Neural progenitor cell (in vitro differentiated cells): ENCODE measurements around the gene STRC. TPM values are rescaled to one million over a fixed set of nuclear protein-coding genes. Genes with fewer than 3 reads are reported as not detected.
"Not testable (repeated sequence)": the region's sequence is repeated elsewhere in the genome, so short reads cannot be mapped to it uniquely, and the experiment has no call there.

Experiments
- DNase-seq: peaks from one replicate; pipeline ENCODE4 v3.0.0-alpha.2; 2016; ENCODE audit warnings: low spot score
- H2AFZ ChIP-seq: fragments of 200-600 bp; sonication (generic); replicated peaks from 2 replicates; pipeline ENCODE4 v1.6.1; 2016; ENCODE audit warnings: antibody characterized with exemption
- H3F3A ChIP-seq: fragments of 200-600 bp; sonication (generic); 2 replicates; pipeline ENCODE4 v1.6.1; 2016; ENCODE audit warnings: antibody characterized with exemption, low read depth
- H3K27ac ChIP-seq: fragments of 200-600 bp; sonication (generic); 2 replicates; pipeline ENCODE4 v1.5.1; 2016; ENCODE audit warnings: mild to moderate bottlenecking
- H3K27me3 ChIP-seq: fragments of 200-600 bp; sonication (generic); 2 replicates; pipeline ENCODE4 v1.6.1; 2016; ENCODE audit warnings: mild to moderate bottlenecking, moderate library complexity
- H3K36me3 ChIP-seq: fragments of 200-600 bp; sonication (generic); 2 replicates; pipeline ENCODE4 v1.5.1; 2016
- H3K4me1 ChIP-seq: fragments of 200-600 bp; sonication (generic); 2 replicates; pipeline ENCODE4 v1.6.1; 2016; ENCODE audit warnings: mixed run types
- H3K4me2 ChIP-seq: fragments of 200-600 bp; sonication (generic); 2 replicates; pipeline ENCODE4 v1.6.1; 2016
- H3K4me3 ChIP-seq: fragments of 200-600 bp; sonication (generic); 2 replicates; pipeline ENCODE4 v1.5.1; 2016
- H3K79me2 ChIP-seq: fragments of 200-600 bp; sonication (generic); 2 replicates; pipeline ENCODE4 v1.6.1; 2016; ENCODE audit warnings: low read depth
- H3K9ac ChIP-seq: fragments of 200-600 bp; sonication (generic); 2 replicates; pipeline ENCODE4 v1.6.1; 2016
- H3K9me3 ChIP-seq: fragments of 200-600 bp; sonication (generic); 2 replicates; pipeline ENCODE4 v1.5.1; 2016; ENCODE audit warnings: low read depth
- H4K20me1 ChIP-seq: fragments of 200-600 bp; sonication (generic); 2 replicates; pipeline ENCODE4 v1.6.1; 2016; ENCODE audit warnings: low read depth
- H3K27ac Mint-ChIP-seq: 3 replicates; pipeline ENCODE4 v1.8.0; 2021; ENCODE audit warnings: mixed read lengths
- H3K27me3 Mint-ChIP-seq: 2 replicates; pipeline ENCODE4 v1.8.0; 2022; ENCODE audit warnings: low read depth, mild to moderate bottlenecking, inconsistent platforms, moderate library complexity, mixed read lengths; ENCODE audit not compliant: insufficient read depth
- H3K36me3 Mint-ChIP-seq: 3 replicates; pipeline ENCODE4 v1.8.0; 2021; ENCODE audit warnings: mixed read lengths
- H3K4me1 Mint-ChIP-seq: 3 replicates; pipeline ENCODE4 v1.8.0; 2021; ENCODE audit warnings: mixed read lengths
- H3K4me3 Mint-ChIP-seq: 3 replicates; pipeline ENCODE4 v1.8.0; 2021; ENCODE audit warnings: mild to moderate bottlenecking, moderate library complexity, mixed read lengths
- H3K9me3 Mint-ChIP-seq: 3 replicates; pipeline ENCODE4 v1.8.0; 2020; ENCODE audit warnings: mixed read lengths
- total RNA-seq: library from RNA; depleted of rRNA; stranded (reverse); fragments of >200 nt; gene quantifications from 2 replicates; pipeline ENCODE4 v1.2.3, GENCODE V29; 2015; ENCODE audit warnings: low replicate concordance

Gene STRC
- 0.09 and 1.7 TPM in 2 replicates for total RNA-seq

- H3K27me3 Mint-ChIP-seq, H3K27ac Mint-ChIP-seq: not testable (repeated sequence)
Observed at GRCh38 chr15:43618700-43619099, at the start of gene STRC. Gene STRC (minus strand): TSS chr15:43618800. CDS start chr15:43618722, 78 bp downstream.

GRCh38 chr15:43666177-43666576, 47.6 kb upstream of the STRC start:
- not testable (repeated sequence) for H3K4me3 Mint-ChIP-seq, H4K20me1 ChIP-seq, H3K9ac ChIP-seq, H3F3A ChIP-seq, H3K27me3 ChIP-seq, H3K27ac Mint-ChIP-seq, H3K4me2 ChIP-seq, DNase-seq, H3K4me3 ChIP-seq, H3K36me3 Mint-ChIP-seq, H3K36me3 ChIP-seq, H3K27me3 Mint-ChIP-seq, H3K27ac ChIP-seq, H3K9me3 Mint-ChIP-seq, H3K9me3 ChIP-seq, H2AFZ ChIP-seq, H3K4me1 Mint-ChIP-seq, H3K79me2 ChIP-seq, H3K4me1 ChIP-seq

More at GRCh38 chr15:43618700-43619099, at the start of gene STRC:
- not testable (repeated sequence) for H3K36me3 ChIP-seq, H3K4me1 ChIP-seq, H3K9me3 Mint-ChIP-seq, H3K4me2 ChIP-seq, H3K36me3 Mint-ChIP-seq, H3K9ac ChIP-seq, H3K27me3 ChIP-seq, H3F3A ChIP-seq, H3K4me1 Mint-ChIP-seq, H3K79me2 ChIP-seq, H2AFZ ChIP-seq, DNase-seq, H4K20me1 ChIP-seq, H3K4me3 ChIP-seq, H3K9me3 ChIP-seq, H3K27ac ChIP-seq, H3K4me3 Mint-ChIP-seq

DNA sequence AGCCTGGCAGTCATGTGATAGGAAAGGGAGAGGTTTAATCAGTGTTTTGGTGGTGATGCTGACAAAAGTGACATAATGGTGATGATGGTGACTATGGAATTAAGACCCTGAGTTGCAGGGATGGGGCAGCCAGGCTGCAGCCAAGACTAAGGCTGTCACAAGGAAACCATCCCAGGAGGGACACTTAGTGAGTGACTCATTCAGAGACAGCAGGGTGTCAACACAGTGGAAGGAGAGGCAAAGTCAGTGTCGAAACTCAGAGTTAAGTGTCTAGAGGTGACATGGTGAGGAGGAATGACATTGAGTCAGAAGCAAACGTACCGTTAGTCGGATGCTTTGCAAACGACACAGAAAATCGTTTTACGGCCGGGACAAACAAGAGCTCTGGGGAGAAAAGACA, 44.7 kb upstream of the STRC start:
- not testable (repeated sequence) for H3F3A ChIP-seq, H3K4me3 ChIP-seq, H3K36me3 Mint-ChIP-seq, H3K27ac Mint-ChIP-seq, H3K36me3 ChIP-seq, H3K27ac ChIP-seq, H3K27me3 Mint-ChIP-seq, H3K9me3 Mint-ChIP-seq, H3K4me1 Mint-ChIP-seq, H3K79me2 ChIP-seq, H3K9me3 ChIP-seq, H3K9ac ChIP-seq, H3K4me3 Mint-ChIP-seq, H4K20me1 ChIP-seq, H3K4me1 ChIP-seq, H2AFZ ChIP-seq, DNase-seq, H3K4me2 ChIP-seq, H3K27me3 ChIP-seq

GRCh38 chr15:43662293-43662692, 43.7 kb upstream of the STRC start:
- not testable (repeated sequence) for H3K36me3 ChIP-seq, H3K27me3 ChIP-seq, H3K4me3 ChIP-seq, H4K20me1 ChIP-seq, H3K4me1 Mint-ChIP-seq, H3K4me1 ChIP-seq, H3K27ac ChIP-seq, DNase-seq, H3K9ac ChIP-seq, H3K4me2 ChIP-seq, H3K9me3 Mint-ChIP-seq, H3F3A ChIP-seq, H3K9me3 ChIP-seq, H3K27me3 Mint-ChIP-seq, H3K79me2 ChIP-seq, H3K4me3 Mint-ChIP-seq, H3K36me3 Mint-ChIP-seq, H3K27ac Mint-ChIP-seq, H2AFZ ChIP-seq

GRCh38 chr15:43659727-43660126, 41.1 kb upstream of the STRC start:
- H3K27me3 Mint-ChIP-seq, H2AFZ ChIP-seq, H4K20me1 ChIP-seq, H3K9me3 Mint-ChIP-seq, H3K4me1 Mint-ChIP-seq, H3K27ac ChIP-seq, H3K27me3 ChIP-seq, H3K36me3 ChIP-seq, H3K9ac ChIP-seq, H3K4me1 ChIP-seq, H3K9me3 ChIP-seq, H3K4me3 ChIP-seq, DNase-seq, H3K27ac Mint-ChIP-seq, H3K79me2 ChIP-seq, H3F3A ChIP-seq, H3K4me3 Mint-ChIP-seq, H3K4me2 ChIP-seq, H3K36me3 Mint-ChIP-seq: not testable (repeated sequence)

GRCh38 chr15:43649430-43649926, 30.9 kb upstream of the STRC start:
- peaks cover 12% of the 10 kb centered on the region for H3K36me3 Mint-ChIP-seq
- H3K27ac ChIP-seq, H3F3A ChIP-seq, H3K27me3 ChIP-seq, H3K27me3 Mint-ChIP-seq, H3K9ac ChIP-seq, H3K4me2 ChIP-seq, H3K4me1 ChIP-seq, H3K79me2 ChIP-seq, H3K4me3 Mint-ChIP-seq, H3K36me3 ChIP-seq, H4K20me1 ChIP-seq, H3K4me1 Mint-ChIP-seq, H3K9me3 ChIP-seq, H3K27ac Mint-ChIP-seq, H3K4me3 ChIP-seq, H3K9me3 Mint-ChIP-seq, DNase-seq, H2AFZ ChIP-seq: not testable (repeated sequence)
